ENCODE data around the gene GAREM1. TPM values are rescaled to one million over a fixed set of nuclear protein-coding genes. Genes with fewer than 3 reads are reported as not detected.
"Not testable (repeated sequence)": the region's sequence is repeated elsewhere in the genome, so short reads cannot be mapped to it uniquely, and the experiment has no call there.

Gene GAREM1
- total and polyA plus RNA-seq, 8 donors = 2.9 to 55.9 (median 13.5) TPM

GRCh38 chr18:32237049-32237448 lies 233.6 kb downstream of the GAREM1 start:
- H3K4me1 ChIP-seq = no peaks in the 10 kb centered on the region
- H3K27ac ChIP-seq = no peak overlapping the region
- TF ChIP-seq, protein P1, sequence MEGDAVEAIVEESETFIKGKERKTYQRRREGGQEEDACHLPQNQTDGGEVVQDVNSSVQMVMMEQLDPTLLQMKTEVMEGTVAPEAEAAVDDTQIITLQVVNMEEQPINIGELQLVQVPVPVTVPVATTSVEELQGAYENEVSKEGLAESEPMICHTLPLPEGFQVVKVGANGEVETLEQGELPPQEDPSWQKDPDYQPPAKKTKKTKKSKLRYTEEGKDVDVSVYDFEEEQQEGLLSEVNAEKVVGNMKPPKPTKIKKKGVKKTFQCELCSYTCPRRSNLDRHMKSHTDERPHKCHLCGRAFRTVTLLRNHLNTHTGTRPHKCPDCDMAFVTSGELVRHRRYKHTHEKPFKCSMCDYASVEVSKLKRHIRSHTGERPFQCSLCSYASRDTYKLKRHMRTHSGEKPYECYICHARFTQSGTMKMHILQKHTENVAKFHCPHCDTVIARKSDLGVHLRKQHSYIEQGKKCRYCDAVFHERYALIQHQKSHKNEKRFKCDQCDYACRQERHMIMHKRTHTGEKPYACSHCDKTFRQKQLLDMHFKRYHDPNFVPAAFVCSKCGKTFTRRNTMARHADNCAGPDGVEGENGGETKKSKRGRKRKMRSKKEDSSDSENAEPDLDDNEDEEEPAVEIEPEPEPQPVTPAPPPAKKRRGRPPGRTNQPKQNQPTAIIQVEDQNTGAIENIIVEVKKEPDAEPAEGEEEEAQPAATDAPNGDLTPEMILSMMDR (IDR thresholded peaks at IDR 0.05) = no peak
- FAIRE-seq = no peak
- intact Hi-C loops (cut with DNase I) = no loop called here
- WGBS, 2 donors = 67 to 77% methylated on average over 3 of the region's 3 CpGs
- no peaks in the 10 kb centered on the region for H3K36me3 ChIP-seq
- H3K9me3 ChIP-seq = no peaks in the 10 kb centered on the region
- no peak for DNase-seq
- no peak overlapping the region for H3K4me3 ChIP-seq
- ATAC-seq = no peak
- no peaks in the 10 kb centered on the region for H3K27me3 ChIP-seq

- H3K4me3 ChIP-seq; H3K4me1 ChIP-seq; FAIRE-seq; ATAC-seq; intact Hi-C loops (cut with DNase I); H3K27ac ChIP-seq; DNase-seq; H3K27me3 ChIP-seq; H3K36me3 ChIP-seq; H3K9me3 ChIP-seq: not testable (repeated sequence)
- WGBS, 2 donors = 91 to 94% methylated on average over 14 to 15 of the region's 15 CpGs
Measured at GRCh38 chr18:32233348-32233747, 237.3 kb downstream of the GAREM1 start.

GRCh38 chr18:32219431-32220018 lies 251.2 kb downstream of the GAREM1 start:
- FAIRE-seq = no peak
- WGBS, 2 donors = 86 to 87% methylated on average over 3 of the region's 3 CpGs

GRCh38 chr18:32216390-32216789 lies 254.3 kb downstream of the GAREM1 start:
- ATAC-seq (no peak), FAIRE-seq (no peak), DNase-seq (no peak)
- 92 to 96% methylated on average over 2 of the region's 2 CpGs for WGBS, 2 donors
- Histone ChIP-seq H3K4me1 (no peaks in the 10 kb centered on the region), H3K27ac (no peak overlapping the region), H3K36me3 (no peaks in the 10 kb centered on the region), H3K27me3 (no peaks in the 10 kb centered on the region), H3K9me3 (no peaks in the 10 kb centered on the region), H3K4me3 (no peak overlapping the region)
- intact Hi-C loops (cut with DNase I) = no loop called here
- TF ChIP-seq, protein P1 (IDR thresholded peaks at IDR 0.05) = no peak

More at GRCh38 chr18:32219431-32220018, 251.2 kb downstream of the GAREM1 start:
- Histone ChIP-seq H3K36me3 (no peaks in the 10 kb centered on the region), H3K9me3 (no peaks in the 10 kb centered on the region), H3K27ac (no peak overlapping the region), H3K4me3 (no peak overlapping the region), H3K27me3 (no peaks in the 10 kb centered on the region), H3K4me1 (no peaks in the 10 kb centered on the region)
- intact Hi-C loops (cut with DNase I) = no loop called here
- DNase-seq (no peak), ATAC-seq (no peak)
- TF ChIP-seq, protein P1 (IDR thresholded peaks at IDR 0.05) = no peak

GRCh38 chr18:32213693-32214092 lies 257.0 kb downstream of the GAREM1 start:
- Histone ChIP-seq H3K4me3 (no peak overlapping the region), H3K27ac (no peak overlapping the region), H3K9me3 (no peaks in the 10 kb centered on the region), H3K4me1 (peaks cover 0 to under 1% (median 0%) of the 10 kb centered on the region in 3 donors), H3K36me3 (no peaks in the 10 kb centered on the region), H3K27me3 (no peaks in the 10 kb centered on the region)
- WGBS, 2 donors = 45 to 54% methylated on average over 2 of the region's 2 CpGs
- FAIRE-seq (no peak), ATAC-seq (peak; percentile 50 to 78 (median 74)), DNase-seq (no peak)
- TF ChIP-seq, protein P1 (IDR thresholded peaks at IDR 0.05) = no peak
- intact Hi-C loops (cut with DNase I) = no loop called here
